NCI-H510A treated with DMSO at 0.1 percent for 48 hours (cell line): ENCODE results near the gene CISTR.
A peak's percentile ranks its signal among the peaks of the same experiment; 100 is the strongest.
"Not testable (repeated sequence)": the region's sequence is repeated elsewhere in the genome, so short reads cannot be mapped to it uniquely, and the experiment has no call there.

Experiments
- DNase-seq: peaks from one replicate; lab custom pipeline; 2025; lab: John Stamatoyannopoulos, UW

The CISTR gene

GRCh38 chr12:53762793-53763192, 11.0 kb upstream of the CISTR start:
- not testable (repeated sequence) for DNase-seq

DNA sequence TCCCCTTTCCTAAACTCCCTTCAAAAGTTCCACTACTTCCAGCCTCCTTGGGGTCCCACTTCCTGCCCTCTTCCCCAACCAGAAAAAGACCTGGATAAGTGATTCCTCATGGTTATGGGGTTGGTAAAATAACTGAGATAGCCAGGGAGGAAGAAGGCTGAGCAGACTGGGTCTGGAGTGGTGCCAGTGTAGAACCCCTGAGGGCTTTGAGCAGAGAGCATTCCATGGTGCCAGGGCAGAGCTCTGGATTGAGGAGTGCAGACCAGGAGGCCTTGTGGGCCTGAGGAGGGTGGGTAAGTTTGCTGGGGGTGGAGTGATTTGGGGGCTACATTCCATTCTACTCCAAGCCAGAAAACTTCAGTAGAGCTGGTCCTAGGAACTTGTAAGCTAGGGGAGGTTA, 9.5 kb upstream of the CISTR start:
- no peak for DNase-seq

DNA sequence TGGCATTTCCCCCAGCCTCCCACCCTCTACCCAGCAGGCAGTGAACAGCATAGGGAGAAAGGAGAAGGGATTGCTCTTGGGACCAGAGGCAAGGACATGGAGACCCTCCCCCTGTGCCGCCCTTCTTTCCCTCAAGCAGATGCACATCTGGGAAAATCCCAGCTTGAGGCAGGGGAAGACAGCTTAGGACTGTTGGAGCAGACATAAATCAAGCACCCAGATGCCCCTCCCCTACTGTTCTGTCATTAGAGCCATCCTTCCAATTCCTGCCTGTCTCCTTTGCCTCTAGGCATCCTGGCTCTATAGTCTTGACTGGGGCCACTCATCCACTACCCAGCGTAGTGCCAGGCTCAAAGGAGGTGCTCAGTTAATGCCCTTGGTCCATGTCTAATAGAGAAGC, 7.5 kb upstream of the CISTR start:
- DNase-seq, result no peak

- no peak for DNase-seq
These were observed 6.9 kb upstream of the CISTR start for GRCh38 chr12:53758730-53759103.

DNA sequence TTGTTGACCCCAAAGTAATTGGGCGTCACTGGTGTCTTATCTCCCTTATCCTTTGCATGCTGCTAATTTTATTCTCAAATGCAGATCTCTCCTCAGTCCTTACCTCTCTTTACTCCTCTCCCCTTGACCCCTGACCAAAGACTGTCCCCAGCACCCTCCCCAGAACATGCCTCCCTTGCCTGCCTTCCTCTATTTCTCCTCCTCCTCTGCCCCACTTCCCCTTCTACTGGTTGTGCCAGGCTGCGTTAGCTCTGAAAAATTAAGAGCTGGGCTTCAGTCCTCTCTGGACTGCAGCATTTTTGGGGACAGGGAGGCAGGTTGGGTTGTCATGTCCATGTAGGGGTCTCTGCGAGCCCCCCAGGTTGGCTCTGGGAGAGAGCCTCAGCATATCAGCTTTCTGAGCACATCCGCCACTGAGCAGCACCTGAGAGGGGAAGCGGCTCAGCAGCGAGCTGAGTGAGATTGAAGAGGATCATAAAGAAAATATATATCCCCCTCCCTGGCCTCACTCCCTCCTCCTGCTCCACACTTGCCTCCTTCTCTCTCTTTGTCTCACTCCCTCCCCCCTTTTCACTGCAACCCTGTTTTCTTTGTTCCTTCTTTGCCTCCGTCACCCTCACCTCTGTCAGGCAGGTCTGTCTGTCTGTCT, 6.4 kb upstream of the CISTR start:
- no peak for DNase-seq

DNA sequence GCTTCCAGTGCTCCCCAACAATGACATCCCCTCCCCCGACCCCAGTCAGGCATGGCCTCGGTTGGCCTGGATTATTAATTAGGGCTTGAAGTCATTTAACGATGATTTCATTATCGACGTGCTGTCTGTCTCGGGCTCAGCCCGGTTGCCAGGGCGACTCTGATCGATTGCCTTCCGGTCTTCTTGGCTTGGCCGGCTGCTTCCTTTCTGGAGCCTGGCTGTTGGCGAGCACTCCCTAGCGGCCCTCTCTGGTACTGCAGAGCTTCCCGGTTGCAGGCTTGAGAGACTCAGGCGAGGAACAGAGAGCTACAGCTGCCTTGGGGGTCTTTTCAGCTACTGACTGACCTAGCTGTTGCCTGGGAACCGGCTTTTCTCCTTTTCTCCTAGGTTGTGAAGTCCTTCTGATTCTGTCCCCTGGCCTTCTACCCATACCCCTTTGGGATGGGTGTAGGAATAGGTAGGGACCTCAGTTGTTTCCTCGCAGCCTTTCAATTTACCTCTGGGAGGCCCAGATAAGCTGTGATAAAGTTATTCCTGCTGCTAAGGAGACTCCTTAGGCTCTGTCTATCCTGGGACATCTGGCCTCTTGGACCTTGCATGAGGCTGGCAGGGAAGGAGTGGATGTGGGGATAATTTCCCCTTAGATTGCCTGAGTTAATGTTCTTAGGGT, 5.5 kb upstream of the CISTR start:
- DNase-seq, result peak; percentile 26

DNA sequence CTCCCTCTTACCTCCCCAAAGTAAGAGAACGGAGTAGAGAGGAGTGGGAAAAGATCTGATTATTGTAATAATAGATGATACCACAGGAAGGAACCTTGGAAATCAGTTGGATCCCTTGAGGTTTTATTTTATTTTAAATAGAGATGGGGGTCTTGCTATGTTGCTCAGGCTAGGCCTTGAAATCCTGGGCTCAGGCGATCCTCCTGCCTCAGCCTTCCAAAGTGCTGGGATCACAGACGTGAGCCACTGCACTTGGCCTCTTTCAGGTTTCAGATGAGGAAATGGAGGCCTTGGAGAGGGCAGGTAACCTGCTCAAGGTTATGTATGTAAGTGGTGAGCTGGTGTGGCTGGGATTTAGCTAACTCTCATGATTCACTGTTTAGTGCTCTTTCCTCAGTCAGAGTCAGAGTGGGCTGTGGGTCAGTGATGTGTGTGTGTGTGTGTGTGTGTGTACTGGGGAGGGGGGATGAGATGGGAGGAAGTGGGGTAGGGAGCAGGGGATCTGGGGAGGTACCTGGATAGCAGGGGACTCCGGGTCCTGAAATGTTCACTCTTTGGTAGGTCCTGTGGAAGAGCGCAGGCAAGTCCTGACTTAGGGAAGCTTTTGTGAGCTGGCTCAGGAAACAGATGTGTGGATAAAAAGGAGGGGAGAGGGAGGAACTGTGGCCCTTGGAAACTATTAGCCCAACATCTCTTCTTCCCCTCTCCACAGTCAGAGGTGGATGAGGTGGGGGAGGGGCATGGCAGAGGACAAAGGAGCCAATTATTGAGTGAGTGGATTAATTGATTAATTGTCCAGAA, 4.7 kb upstream of the CISTR start:
- DNase-seq, result no peak

GRCh38 chr12:53755893-53756292, 4.1 kb upstream of the CISTR start:
- DNase-seq, result no peak

GRCh38 chr12:53755451-53755891, 3.7 kb upstream of the CISTR start:
- no peak for DNase-seq

- no peak for DNase-seq
These were observed 3.0 kb upstream of the CISTR start for GRCh38 chr12:53754633-53755264.

GRCh38 chr12:53754188-53754585, 2.4 kb upstream of the CISTR start:
- DNase-seq, result no peak

DNA sequence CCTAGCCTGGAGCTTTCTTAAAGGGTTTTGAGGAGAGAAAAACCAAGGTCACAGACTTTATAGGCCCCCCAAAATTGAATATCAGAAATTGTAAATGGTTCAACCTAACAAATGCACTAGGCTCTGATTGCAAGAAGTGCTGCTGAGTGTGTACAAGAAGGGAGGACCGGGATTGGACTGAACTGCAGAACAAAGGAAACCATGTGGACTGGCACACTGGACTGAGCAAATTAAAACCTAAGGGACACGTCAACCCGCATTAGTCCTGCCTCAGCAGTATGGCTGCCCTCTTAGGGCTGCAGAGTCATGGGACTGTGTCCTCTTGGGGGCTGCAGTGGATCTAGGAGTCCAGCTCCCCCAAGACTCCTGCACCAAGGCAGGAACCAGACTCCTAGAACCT, 842 bp upstream of the CISTR start:
- DNase-seq, result no peak

DNA sequence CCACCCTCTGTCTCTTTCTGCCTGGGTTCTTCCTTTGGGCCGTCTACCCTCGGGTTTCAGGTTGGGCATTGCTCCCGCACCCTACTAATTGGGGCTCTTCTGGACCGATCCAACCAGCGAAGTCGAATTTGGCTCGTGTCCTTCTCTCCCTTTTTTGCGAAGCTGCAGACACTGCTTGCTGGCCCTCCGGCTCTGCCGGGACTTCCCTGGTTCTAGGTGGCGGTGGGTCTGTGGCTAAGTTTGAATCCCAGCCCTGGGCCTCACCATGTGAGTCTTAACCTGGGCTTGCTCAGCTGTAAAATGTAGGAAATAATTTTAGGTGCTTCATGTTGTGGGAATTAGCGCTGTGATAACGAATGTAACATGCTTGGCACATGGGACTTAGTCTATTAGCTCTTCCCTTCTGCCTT, 418 bp upstream of the CISTR start:
- DNase-seq, result no peak

DNA sequence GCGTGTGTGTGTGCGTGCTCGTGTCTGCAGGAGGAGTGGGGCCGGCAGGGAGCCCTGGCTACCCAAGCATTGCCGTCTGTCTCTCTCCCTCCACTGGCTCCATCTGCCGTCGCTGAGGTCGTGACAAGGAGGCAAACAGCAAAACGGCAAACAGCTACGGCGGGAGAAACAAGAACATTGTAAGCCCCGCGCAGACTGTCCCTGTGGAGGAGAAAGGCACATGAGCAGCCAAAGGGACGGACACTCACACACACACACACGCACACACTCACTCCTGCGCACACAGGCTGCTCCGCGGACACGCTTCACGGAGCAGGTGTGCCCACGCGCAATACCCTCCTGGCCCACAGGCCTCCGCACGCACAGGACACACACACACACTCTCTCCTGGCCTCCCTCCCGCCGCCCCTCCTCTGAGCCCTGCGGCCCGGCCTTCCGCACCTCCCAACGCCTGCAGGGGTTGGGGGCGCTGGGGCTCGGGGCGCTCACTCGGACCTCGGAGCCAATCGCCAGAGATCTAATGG, 905 bp downstream of the CISTR start:
- no peak for DNase-seq

GRCh38 chr12:53749986-53750811, 1.6 kb downstream of the CISTR start:
- DNase-seq, result no peak

DNA sequence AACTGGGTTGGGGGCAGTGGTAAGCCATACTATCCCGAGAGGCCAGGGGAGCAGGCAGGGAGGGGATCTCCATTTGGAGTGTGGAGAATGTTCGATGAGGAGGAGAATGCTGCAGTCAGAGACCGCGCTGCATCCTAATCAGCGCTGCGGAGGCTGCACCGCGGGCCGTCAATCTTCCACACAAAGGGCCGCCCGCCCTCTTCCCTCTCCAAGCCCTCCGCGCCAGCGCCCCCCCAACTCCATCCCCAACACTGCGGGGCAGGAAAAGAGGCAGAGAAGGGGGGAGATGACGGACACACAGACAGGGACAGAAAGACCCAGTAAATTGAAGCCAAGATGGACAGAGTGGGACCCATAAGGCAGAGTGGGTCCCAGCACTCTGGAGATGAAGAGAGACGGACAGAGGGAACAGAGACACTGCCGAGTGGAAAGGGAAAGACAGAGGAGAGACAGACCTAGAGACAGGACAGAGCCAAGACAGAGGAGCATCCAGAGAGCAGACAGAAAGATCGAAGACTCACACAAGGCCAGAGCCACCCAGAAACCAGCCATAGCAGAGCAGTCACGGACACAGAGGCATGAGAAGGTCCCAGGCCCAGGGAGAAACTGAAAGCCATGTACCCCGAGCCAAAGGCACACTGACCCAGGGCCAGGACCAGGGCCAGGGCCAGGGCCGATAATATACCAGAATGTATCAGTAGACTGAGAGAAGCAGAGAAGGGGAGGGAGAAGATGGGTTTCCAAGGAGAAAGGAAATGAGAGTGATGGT, 3.5 kb downstream of the CISTR start:
- DNase-seq, result no peak

DNA sequence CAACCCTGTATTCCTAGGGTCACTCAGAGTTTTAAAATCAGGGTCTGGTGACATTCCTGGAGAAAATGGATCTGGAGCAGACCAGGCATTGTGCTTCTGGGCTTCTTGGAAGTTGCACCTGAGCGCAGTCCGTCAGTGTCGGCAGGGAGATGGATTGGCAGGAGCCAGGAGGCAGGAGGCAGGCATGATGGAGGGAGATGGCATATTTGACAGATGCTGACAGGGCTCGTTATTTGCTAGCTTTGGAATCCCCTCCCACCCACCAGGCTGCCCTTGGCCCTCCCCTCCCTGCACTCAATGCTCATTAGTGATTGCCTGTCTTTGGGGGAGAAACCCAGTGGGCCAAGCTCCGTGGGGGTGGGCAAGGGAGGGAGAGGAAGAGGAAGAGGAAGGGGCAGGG, 4.7 kb downstream of the CISTR start:
- DNase-seq, result no peak

GRCh38 chr12:53746592-53747092, 5.1 kb downstream of the CISTR start:
- peak; percentile 89 for DNase-seq

DNA sequence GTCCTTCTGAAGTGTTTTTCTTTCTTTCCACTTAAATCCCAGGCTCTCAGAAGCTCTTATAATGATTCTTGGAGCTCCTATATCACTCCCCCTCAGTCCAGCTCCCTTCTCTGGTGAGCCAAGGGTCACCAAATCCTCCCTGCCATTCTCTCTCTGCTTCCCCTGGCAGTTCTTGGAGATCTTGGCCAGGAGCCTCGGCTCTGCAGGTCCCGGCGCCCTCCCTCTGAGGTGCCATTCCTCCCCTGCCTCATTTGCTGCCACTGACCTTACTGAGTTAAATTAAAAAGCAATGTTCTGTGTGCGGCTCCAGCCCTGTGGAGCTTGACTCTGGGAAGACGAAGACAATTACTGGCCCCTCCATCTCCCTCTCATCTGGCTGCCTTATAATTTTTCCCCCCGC, 7.0 kb downstream of the CISTR start:
- DNase-seq, result no peak

DNA sequence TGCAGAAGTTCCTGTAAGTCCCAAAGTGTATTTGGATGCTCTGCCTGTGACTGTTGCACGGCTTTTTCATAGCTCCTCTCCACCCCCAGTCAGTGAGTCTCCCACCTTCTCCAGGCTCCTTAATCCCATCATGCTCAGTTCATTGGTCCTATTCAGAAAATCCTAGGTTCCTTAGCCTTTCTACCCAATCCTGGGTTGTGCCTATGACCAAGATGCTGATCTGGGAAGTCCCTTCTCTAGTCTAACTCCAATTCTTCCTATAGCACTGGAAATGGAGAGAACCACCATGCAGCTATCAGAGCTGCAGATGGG, 7.7 kb downstream of the CISTR start:
- DNase-seq, result no peak
